ENCODE measurements around the gene NOC2L. TPM values are rescaled to one million over a fixed set of nuclear protein-coding genes. Genes with fewer than 3 reads are reported as not detected.

Gene NOC2L
- total RNA-seq, 1 donor from 2014 or later, result 69.8 TPM

DNA sequence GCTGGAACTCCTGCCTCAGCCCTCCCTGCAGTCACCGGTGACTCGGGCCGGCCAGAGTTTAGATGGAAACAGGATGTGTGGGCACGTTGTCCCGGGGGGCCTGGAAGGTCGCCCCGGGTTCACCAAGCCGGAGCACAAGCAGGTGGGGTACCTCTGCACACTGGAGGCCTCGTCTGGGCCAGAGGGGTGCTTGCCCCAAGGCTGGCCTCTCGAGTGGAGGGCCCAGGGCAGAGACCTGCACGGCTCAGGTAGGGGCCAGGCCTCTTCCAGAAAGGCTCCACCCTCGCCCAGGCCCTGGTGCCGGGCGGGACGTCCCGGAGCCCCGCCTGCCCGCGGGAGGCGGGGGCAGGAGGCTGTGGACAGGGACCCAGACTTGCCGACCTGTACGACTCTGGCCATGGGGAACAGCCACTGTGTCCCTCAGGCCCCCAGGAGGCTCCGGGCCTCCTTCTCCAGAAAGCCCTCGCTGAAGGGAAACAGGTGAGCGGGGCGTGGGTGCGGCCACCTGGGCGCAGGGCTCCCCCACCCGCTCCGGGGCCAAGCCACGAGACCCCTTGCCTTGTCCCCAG lies 7.2 kb upstream of the NOC2L start, which contains the start of gene PLEKHN1:
Gene PLEKHN1 (plus strand): TSS at position 348 of the 569 bp plus-strand sequence. CDS start 50 bp downstream, at position 398.
- Mint-ChIP-seq H3K36me3 (peaks cover 2% of the 10 kb centered on the region), H3K27me3 (ENCODE audit: low read depth) (peaks cover 17% of the 10 kb centered on the region), H3K9me3 (no peaks in the 10 kb centered on the region), H3K4me1 (peaks cover 3% of the 10 kb centered on the region), H3K4me3 (peak within 1 kb of the TSS; percentile 69), H3K27ac (no peak within 1 kb of the TSS)
- DNase-seq (ENCODE audit: low spot score in 2 of 2, unreplicated experiment in 2 of 2), result no peak
- TF ChIP-seq, protein P1, sequence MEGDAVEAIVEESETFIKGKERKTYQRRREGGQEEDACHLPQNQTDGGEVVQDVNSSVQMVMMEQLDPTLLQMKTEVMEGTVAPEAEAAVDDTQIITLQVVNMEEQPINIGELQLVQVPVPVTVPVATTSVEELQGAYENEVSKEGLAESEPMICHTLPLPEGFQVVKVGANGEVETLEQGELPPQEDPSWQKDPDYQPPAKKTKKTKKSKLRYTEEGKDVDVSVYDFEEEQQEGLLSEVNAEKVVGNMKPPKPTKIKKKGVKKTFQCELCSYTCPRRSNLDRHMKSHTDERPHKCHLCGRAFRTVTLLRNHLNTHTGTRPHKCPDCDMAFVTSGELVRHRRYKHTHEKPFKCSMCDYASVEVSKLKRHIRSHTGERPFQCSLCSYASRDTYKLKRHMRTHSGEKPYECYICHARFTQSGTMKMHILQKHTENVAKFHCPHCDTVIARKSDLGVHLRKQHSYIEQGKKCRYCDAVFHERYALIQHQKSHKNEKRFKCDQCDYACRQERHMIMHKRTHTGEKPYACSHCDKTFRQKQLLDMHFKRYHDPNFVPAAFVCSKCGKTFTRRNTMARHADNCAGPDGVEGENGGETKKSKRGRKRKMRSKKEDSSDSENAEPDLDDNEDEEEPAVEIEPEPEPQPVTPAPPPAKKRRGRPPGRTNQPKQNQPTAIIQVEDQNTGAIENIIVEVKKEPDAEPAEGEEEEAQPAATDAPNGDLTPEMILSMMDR (IDR thresholded peaks at IDR 0.05; ENCODE audit: unreplicated experiment), result no peak

DNA sequence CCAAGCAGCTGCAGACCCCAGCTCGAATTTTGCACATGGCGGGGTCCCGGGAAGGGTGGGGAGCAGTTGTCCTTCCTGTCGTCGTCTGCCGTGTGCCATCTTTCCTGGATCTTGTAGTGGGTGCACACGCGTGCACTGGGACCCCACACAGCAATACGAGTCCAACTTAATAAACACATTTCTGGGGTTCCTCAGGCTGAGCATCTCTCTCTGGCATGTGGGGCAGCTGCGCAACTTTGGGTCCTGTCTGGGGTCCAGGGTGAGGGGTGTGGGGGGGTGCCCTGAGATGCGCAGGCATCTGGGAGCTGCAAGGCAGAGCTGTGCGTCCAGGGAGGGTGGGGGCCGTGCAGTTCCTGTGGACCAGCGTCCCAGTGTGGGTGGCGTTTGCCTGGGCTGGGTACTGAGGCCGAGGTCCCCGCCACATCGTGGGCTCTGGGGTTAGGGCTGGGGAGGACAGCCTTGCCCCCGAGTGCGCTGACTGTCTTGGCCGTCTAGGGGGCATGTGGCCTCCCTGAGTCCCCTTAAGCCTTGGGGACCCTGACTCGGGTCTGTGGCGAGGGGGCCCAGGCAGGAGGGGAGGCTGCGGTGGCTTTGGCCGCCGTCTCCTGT lies 6.6 kb upstream of the NOC2L start:
- Mint-ChIP-seq H3K27me3 (ENCODE audit: low read depth) (peaks cover 17% of the 10 kb centered on the region), H3K4me1 (peaks cover 3% of the 10 kb centered on the region), H3K36me3 (peaks cover 2% of the 10 kb centered on the region), H3K9me3 (no peaks in the 10 kb centered on the region), H3K4me3 (peak overlapping the region; percentile 31), H3K27ac (no peak overlapping the region)
- TF ChIP-seq, protein P1 (IDR thresholded peaks at IDR 0.05; ENCODE audit: unreplicated experiment), result no peak
- DNase-seq (ENCODE audit: low spot score in 2 of 2, unreplicated experiment in 2 of 2), result no peak

DNA sequence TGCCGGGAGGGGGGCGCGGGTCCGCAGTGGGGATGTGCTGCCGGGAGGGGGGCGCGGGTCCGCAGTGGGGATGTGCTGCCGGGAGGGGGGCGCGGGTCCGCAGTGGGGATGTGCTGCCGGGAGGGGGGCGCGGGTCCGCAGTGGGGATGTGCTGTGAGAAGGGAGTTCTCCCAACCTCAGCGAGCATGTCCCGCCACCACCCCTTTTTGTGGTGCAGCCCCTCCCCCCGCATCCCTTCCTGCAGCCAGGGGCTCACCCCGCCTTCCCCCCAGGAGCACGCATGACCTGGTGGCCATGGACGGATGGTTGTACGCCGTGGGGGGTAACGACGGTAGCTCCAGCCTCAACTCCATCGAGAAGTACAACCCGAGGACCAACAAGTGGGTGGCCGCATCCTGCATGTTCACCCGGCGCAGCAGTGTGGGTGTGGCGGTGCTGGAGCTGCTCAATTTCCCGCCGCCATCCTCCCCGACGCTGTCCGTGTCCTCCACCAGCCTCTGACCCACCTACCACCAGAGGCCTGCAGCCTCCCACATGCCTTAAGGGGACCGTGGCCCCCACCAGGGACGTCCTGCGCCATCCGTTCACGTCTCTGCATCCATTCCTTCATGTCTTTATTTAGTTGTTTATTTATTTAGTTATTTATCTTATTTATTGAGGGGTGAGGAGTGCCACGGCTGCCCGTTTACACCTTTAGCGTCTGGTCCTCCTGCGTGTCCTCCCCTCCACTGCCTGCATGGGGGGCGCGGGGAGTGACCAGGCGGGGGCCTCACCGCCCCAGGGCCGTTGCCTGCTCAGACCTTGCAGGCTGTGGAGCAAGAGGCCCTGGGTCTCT lies 5.9 kb upstream of the NOC2L start:
- Mint-ChIP-seq H3K36me3 (peaks cover 2% of the 10 kb centered on the region), H3K9me3 (no peaks in the 10 kb centered on the region), H3K4me1 (no peaks in the 10 kb centered on the region), H3K27ac (no peak overlapping the region), H3K4me3 (no peak overlapping the region), H3K27me3 (ENCODE audit: low read depth) (peaks cover 17% of the 10 kb centered on the region)
- DNase-seq (ENCODE audit: low spot score in 2 of 2, unreplicated experiment in 2 of 2), result no peak
- TF ChIP-seq, protein P1 (IDR thresholded peaks at IDR 0.05; ENCODE audit: unreplicated experiment), result no peak

DNA sequence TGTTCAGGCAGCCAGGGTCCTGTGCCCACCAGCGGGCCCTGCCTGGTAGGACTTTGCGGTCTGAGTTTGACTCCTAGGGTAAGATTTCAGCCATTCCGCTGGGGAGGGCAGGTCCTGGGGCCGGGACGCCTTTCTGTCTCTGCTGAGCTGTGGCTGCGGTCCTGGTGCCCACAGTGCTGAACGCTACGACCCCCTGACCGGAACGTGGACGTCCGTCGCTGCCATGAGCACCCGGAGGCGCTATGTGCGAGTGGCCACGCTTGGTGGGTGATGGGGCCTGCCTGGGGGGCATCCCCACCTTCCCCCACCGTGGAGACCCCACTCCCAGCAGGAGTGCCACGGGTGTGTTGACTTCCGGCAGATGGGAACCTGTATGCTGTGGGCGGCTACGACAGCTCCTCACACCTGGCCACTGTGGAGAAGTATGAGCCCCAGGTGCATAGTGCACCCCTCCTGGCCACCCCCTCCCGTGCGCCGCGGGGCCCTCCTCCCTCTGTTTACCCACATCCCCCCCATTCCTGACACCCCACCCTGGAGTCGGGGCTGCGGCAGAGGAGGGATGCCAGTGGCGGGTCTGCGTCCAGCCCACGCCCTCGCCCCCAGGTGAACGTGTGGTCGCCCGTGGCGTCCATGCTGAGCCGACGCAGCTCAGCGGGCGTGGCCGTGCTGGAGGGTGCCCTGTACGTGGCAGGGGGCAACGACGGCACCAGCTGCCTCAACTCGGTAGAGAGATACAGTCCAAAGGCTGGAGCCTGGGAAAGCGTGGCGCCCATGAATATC lies 4.9 kb upstream of the NOC2L start:
- DNase-seq (ENCODE audit: low spot score in 2 of 2, unreplicated experiment in 2 of 2), result no peak
- Mint-ChIP-seq H3K36me3 (peaks cover 2% of the 10 kb centered on the region), H3K4me1 (no peaks in the 10 kb centered on the region), H3K27me3 (ENCODE audit: low read depth) (peaks cover 9% of the 10 kb centered on the region), H3K27ac (no peak overlapping the region), H3K9me3 (no peaks in the 10 kb centered on the region), H3K4me3 (no peak overlapping the region)
- TF ChIP-seq, protein P1 (IDR thresholded peaks at IDR 0.05; ENCODE audit: unreplicated experiment), result no peak

DNA sequence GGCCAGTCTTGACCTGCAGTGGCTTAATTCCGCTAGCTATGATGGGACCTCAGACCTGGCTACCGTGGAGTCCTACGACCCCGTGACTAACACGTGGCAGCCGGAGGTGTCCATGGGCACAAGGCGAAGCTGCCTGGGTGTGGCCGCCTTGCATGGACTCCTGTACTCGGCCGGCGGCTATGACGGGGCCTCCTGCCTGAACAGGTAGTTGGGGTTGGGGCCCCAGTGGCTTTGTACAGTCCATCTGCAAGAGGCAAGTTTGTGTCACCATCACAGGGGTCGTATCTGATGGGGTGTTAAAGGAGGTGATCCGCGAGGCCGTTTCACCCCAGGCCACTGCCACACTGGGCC lies 4.2 kb upstream of the NOC2L start:
- Mint-ChIP-seq H3K9me3 (no peaks in the 10 kb centered on the region), H3K4me3 (peak overlapping the region; percentile 36), H3K27me3 (ENCODE audit: low read depth) (peaks cover 3% of the 10 kb centered on the region), H3K4me1 (peaks cover 3% of the 10 kb centered on the region), H3K27ac (no peak overlapping the region), H3K36me3 (peaks cover 2% of the 10 kb centered on the region)
- TF ChIP-seq, protein P1 (IDR thresholded peaks at IDR 0.05; ENCODE audit: unreplicated experiment), result no peak
- DNase-seq (ENCODE audit: low spot score in 2 of 2, unreplicated experiment in 2 of 2), result no peak

Measured in mesothelial cell of epicardium (in vitro differentiated cells).